AG10803 (cell line): Measurements from ENCODE around the gene SLC25A21.

Source experiments
- DNase-seq: peaks from one replicate; pipeline ENCODE4 v3.0.0; 2010; ENCODE audit warnings: low read depth
- H3K4me3 ChIP-seq: 2 replicates; pipeline ENCODE4 v1.5.1; 2011; ENCODE audit warnings: mild to moderate bottlenecking, low read length, control low read depth
- CTCF ChIP-seq: conservative IDR thresholded peaks from 2 replicates; pipeline ENCODE4 v1.5.1; 2011; ENCODE audit warnings: mild to moderate bottlenecking, low read length, control low read depth, inconsistent platforms

SLC25A21 gene

GRCh38 chr14:36805131-36805559 lies 367.3 kb downstream of the SLC25A21 start:
- no peak for TF ChIP-seq CTCF
- DNase-seq: peak; percentile 15
- H3K4me3 ChIP-seq: no peak overlapping the region

- no peak for TF ChIP-seq CTCF
- no peak overlapping the region for H3K4me3 ChIP-seq
- no peak for DNase-seq
Observed at GRCh38 chr14:36797634-36798033, 374.8 kb downstream of the SLC25A21 start.

- no peak for DNase-seq
- no peak overlapping the region for H3K4me3 ChIP-seq
- TF ChIP-seq CTCF: no peak
Observed at GRCh38 chr14:36791402-36791801, 381.0 kb downstream of the SLC25A21 start.

GRCh38 chr14:36785511-36785910 lies 386.9 kb downstream of the SLC25A21 start:
- no peak overlapping the region for H3K4me3 ChIP-seq
- no peak for TF ChIP-seq CTCF
- no peak for DNase-seq

- TF ChIP-seq CTCF: no peak
- no peak for DNase-seq
- no peak overlapping the region for H3K4me3 ChIP-seq
Observed at GRCh38 chr14:36784541-36784940, 387.9 kb downstream of the SLC25A21 start.

- no peak for TF ChIP-seq CTCF
- no peak for DNase-seq
- no peak overlapping the region for H3K4me3 ChIP-seq
Observed at GRCh38 chr14:36781897-36782296, 390.5 kb downstream of the SLC25A21 start.

GRCh38 chr14:36773558-36773957 lies 398.8 kb downstream of the SLC25A21 start:
- no peak overlapping the region for H3K4me3 ChIP-seq
- peak; percentile 38 for DNase-seq
- TF ChIP-seq CTCF: no peak
